Stimulated activated CD4-positive, alpha-beta T cell treated with anti-CD3 and anti-CD28 coated beads, Interleukin-1b, Interleukin-23, amount 100 ng/mL, for 48 hours (primary cell): ENCODE measurements around the gene RNF133.

Experiments
- DNase-seq: peaks from one replicate; pipeline ENCODE4 v3.0.0-alpha.2; 2020

Gene RNF133, protein sequence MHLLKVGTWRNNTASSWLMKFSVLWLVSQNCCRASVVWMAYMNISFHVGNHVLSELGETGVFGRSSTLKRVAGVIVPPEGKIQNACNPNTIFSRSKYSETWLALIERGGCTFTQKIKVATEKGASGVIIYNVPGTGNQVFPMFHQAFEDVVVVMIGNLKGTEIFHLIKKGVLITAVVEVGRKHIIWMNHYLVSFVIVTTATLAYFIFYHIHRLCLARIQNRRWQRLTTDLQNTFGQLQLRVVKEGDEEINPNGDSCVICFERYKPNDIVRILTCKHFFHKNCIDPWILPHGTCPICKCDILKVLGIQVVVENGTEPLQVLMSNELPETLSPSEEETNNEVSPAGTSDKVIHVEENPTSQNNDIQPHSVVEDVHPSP

DNA sequence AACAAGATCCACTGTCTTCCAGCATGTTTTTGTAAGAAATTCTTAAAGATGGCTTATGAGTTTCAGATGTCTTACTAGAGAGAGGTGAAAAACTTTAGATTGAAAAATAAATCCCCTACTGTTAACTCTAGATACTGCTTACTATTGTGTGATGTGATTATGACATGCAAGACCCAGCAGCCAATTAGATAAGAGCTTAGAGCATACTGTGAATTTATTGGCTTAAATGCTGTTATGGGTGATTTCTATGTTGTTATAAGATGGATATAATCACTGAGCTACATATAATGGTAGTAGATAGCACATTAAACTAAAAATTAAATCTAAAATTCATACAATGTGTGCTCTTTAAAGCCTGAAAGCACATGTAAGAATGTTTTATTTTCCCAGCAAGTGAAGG lies at the start of gene RNF133:
RNF133 (minus strand) TSS at position 101 of the 400 bp plus-strand sequence. CDS start 199 bp downstream, outside the sequence.
- no peak for DNase-seq

- DNase-seq = no peak
Observed at GRCh38 chr7:122748195-122748594, 49.3 kb upstream of the RNF133 start.

- no peak for DNase-seq
Observed at GRCh38 chr7:122746948-122747347, 48.0 kb upstream of the RNF133 start.

GRCh38 chr7:122743211-122743610 lies 44.3 kb upstream of the RNF133 start:
- no peak for DNase-seq

DNA sequence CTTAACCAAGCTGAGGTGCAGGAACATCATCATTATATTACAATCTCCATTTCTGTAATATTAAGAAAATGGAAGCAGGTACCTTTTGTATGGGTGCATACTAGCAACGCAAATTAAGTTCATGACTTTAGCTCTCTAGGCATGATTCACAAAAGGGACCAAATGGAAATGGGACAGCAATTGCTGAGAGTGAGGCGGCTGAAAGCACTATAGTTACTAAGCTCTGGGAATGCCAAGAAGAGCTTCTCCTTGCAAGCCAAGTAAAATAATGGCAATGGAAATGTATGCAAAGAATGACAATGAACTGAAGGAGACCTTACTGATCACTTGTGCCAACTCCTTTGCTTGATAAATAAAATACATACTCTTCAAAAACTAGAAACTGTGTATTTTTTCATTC lies 40.0 kb upstream of the RNF133 start:
- no peak for DNase-seq

DNA sequence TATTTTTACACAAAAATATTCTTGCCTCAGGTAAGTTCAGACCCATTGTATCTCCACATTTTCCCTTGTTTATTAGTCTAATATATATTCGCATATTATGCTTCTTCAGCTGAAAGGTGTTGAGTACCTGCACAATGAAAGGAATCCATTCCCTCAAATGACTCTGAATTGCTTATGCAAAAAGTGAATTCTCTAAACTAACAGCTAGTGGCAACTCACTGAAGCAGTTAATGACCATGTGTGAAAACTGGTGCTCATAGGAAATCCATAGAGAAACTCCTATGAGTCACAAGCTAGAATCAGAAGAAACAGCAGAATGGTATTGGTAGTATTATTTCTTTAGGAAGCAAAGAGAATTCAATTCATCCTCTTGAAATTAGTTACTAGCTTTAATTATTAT lies 37.3 kb upstream of the RNF133 start:
- no peak for DNase-seq

- DNase-seq = no peak
Observed at GRCh38 chr7:122727759-122728158, 28.8 kb upstream of the RNF133 start.

GRCh38 chr7:122727354-122727753 lies 28.4 kb upstream of the RNF133 start:
- no peak for DNase-seq

DNA sequence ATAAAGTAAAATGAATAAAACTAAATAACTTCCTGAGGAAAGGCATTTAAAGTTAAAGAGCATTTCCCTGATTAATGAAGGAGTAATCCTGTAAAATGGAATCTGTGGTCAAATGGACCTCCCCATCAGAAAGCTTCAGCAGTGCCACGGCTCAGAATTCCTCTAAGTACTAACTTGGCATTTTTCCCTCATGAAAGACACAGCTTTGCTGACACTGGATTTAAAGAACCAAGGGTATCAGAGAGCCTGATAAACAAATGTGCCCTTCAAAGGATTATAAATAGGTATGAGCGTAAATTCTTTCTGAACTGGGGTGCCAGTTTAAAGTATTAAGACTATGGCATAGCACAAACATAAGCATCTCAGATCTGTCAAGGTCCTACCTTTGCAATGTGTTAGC lies 28.0 kb upstream of the RNF133 start:
- DNase-seq = no peak

- no peak for DNase-seq
Observed at GRCh38 chr7:122724366-122724765, 25.4 kb upstream of the RNF133 start.

- DNase-seq = no peak
Observed at GRCh38 chr7:122719010-122719578, 20.2 kb upstream of the RNF133 start.

DNA sequence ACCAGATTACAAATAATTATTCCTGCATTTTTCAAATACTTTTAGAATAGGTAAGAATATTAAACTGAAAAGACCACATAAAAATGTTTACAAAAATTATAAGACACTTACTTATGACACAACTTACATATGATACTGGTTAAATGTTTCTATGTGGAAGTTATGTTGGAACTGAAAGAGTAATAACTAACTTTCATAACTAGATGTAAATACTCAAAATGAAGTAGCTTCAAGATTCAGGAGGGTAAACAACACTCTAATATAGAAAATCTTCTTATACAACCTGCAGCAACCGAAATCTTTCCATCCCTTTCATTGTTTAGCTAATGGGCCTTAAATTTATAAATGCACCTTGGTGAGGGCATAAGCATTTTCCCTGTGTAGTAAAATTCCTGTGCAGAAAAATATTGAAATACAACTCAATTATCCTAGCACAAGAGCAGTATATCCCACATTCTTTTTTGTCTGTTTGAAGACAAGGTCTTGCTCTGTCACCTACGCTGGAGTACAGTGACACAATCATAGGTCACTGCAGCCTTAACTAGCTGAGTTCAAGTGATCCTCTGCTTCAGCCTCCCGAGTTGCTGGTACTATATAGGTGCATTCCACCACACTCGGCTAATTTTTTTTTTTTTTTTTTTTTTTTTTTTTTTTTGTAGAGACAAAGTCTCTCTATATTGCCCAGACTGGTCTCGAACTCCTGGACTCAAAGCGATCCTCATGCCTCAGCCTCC lies 18.6 kb upstream of the RNF133 start:
- DNase-seq = no peak

DNA sequence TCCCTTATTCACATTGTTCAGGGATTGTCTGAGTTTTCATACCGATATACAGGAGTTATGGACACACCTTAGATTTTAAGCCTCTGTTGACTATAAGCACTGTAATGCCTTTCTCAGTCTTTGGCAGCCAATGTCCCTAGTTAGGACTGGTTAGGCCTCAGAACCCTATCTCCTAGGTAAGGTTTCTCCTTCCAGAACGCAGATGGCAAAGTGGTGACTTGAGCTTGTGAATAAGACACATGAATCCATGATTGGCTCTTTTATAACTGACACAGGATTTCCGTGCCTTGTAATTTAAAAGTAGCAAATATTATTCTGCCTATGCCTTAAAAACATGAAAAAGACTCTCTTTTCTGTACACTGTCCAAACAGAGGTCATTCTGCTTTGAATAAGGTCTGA lies 16.3 kb upstream of the RNF133 start:
- no peak for DNase-seq

DNA sequence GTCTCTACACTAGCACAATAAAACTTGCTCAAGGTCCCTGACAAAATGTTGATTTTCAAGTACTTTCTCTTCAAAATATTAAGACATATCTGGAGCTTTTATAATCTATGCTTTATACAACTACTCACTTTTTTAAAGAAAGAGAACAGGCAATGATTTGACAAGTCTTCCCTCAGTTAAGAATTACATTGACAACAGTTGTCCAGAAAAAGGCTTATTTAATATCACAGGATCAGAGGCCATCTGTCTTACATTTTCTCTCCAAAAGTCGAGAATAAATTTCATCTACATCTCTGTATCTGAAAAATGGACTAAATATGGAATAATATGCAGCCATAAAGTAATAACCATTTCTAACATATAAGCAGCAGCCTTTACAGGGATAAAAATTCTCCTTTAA lies 12.0 kb upstream of the RNF133 start:
- no peak for DNase-seq

- no peak for DNase-seq
Observed at GRCh38 chr7:122709930-122710646, 11.2 kb upstream of the RNF133 start.

DNA sequence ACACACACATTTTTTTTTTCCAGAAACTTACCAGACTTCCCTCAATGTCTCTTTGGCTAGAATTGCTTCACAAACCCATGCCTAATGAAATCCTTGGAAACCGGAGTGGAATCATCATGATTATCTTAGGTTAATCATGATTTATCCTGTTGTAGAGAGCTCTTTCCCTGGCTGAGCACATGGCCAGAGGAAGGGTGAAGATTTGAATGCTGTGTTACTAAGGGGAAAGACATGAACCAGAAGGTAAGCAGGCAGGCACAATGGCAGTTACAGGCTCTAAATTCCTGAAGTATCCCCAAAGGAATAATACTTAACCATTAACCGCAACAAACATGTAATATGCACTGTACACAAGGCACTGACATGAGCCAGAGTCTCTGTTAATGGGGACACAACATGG lies 7.9 kb upstream of the RNF133 start:
- no peak for DNase-seq

DNA sequence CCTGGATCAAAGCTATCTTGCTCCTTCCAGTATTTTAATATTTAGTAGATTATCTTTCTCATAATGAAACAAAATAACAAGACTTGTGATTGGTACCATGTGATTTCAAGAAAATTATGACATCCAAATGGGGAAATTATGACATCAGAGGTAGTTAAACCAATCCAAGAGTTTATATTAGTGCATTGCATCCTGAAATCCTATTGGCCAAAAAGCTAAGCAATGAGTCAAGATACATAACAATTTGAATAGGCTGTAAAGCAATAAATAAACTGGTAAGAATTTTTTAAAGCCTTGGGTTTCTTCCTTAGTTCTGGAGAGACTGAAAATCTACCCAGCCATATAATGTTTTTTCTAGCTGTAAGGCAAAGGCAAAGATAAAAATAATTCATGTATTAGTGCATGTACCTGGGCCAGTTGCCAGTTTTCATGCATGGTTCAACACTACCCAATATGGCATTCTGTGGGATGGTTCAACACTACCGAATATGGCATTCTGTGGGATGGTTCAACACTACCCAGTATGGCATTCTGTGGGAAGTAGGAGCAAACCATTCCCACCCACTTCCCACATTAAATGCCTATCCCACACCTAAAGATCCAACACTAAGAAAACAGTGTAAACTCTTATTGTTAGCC lies 4.1 kb upstream of the RNF133 start, which contains the start of gene RNF148:
RNF148 (minus strand) TSS at position 51 of the 639 bp plus-strand sequence. CDS start 172 bp downstream, outside the sequence.
- DNase-seq = no peak

GRCh38 chr7:122695816-122696215 lies 3.1 kb downstream of the RNF133 start:
- DNase-seq = no peak

DNA sequence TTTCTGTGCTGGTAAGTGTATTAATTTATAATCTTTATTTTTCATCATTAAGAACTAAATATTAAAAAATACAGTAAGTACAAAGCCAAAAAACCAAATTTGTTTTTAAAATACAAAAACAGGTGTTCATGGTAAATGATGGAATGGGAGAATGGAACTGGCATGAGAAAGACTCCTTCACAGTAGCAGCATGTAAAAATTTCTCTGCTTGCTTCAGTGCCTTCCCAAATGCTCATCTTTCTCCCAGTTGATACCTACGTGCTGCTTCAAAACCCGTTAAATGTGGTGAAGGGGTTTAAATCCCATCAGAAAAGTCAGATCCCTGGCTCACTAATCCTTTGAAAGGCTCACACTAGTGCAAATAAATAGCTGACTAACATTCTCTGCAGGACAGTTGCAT lies 4.2 kb downstream of the RNF133 start:
- DNase-seq = no peak

DNA sequence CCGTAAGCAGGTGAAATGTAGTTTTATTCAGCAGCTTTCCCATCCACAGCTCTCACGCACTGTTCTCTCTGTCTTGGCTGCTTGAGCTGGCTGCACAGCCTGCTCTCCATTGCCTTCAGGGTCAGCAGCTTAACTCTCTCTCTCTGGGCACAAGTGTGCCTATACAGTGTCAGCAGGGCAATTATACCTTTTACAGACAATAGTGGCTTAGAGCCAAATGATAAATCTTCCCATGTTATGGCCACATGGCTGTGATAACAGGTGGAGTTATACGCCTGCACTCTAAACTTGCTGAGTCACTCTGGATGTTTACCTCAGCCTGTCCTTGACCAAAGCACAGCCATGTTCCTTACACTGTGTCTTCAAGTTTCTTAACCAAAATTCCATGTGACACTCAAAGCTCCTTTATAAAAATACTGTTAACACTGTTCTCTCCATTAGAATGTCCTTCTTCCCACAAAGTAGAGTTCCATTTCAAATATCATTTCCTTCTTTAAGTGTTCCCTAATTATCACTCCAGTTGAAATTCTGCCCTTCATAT lies 6.1 kb downstream of the RNF133 start:
- DNase-seq = no peak

- DNase-seq = no peak
Observed at GRCh38 chr7:122691569-122692235, 7.2 kb downstream of the RNF133 start.
